Esophagus muscularis mucosa (tissue), 4 donors: ENCODE measurements around the gene ZNF362.

ENCODE experiments used
- CTCF ChIP-seq, 3 experiments: fragments of 200-600 bp in 2 of 3; fragments of 450-650 bp in 1 of 3; sonication (generic) in 2 of 3; IDR thresholded peaks; one replicate each; pipeline ENCODE4 v1.5.1; 2017 to 2019; ENCODE audit warnings: antibody characterized with exemption in 3 of 3, mild to moderate bottlenecking in 2 of 3, moderate library complexity in 1 of 3
- EP300 ChIP-seq: sonication (generic); formaldehyde crosslinking; IDR thresholded peaks from one replicate; pipeline ENCODE4 v1.6.1; 2017; ENCODE audit warnings: antibody characterized with exemption
- POLR2A ChIP-seq: fragments of 450-650 bp; IDR thresholded peaks from one replicate; pipeline ENCODE4 v1.6.1; 2017; ENCODE audit warnings: antibody characterized with exemption, moderate library complexity, mild to moderate bottlenecking, low read depth
- POLR2AphosphoS5 ChIP-seq, 2 donors: sonication (generic); formaldehyde crosslinking; IDR thresholded peaks; one replicate each; pipeline ENCODE4 v1.6.1; 2017; ENCODE audit warnings: antibody characterized with exemption in 2 of 2

GRCh38 chr1:33329600-33330305, 73.5 kb downstream of the ZNF362 start:
- TF ChIP-seq POLR2A (no peak), CTCF (IDR thresholded peaks at IDR 0.05) (no peak), EP300 (no peak), POLR2AphosphoS5 (IDR thresholded peaks at IDR 0.05) (no peak)
